ENCODE results near the gene KIF5A.

- TF ChIP-seq CTCF (IDR thresholded peaks at IDR 0.05) (no peak), ZFX (IDR thresholded peaks at IDR 0.05; ENCODE audit: borderline replicate concordance) (no peak)
Measured at GRCh38 chr12:57606821-57607220, 57.0 kb downstream of the KIF5A start.

Data from 22Rv1 (cell line).